CD14-positive monocyte (primary cell): ENCODE results near the gene CCR3. TPM values are rescaled to one million over a fixed set of nuclear protein-coding genes. Genes with fewer than 3 reads are reported as not detected.

Source experiments
- DNase-seq, 3 donors: peaks; one replicate each; pipeline ENCODE4 v3.0.0-alpha.2; 2011 to 2022
- H2AFZ ChIP-seq: 2 replicates; pipeline ENCODE4 v1.6.0; 2012; ENCODE audit warnings: mild to moderate bottlenecking, low read depth, low read length, inconsistent platforms; ENCODE audit not compliant: insufficient read depth, poor library complexity, severe bottlenecking
- H3K27ac ChIP-seq, 2 donors: 1 replicate in 1 of 2; 2 replicates in 1 of 2; pipeline ENCODE4 v1.5.1; 2012 to 2013; ENCODE audit warnings: low read length in 2 of 2, control low read depth in 1 of 2, inconsistent platforms in 1 of 2, low read depth in 1 of 2, mild to moderate bottlenecking in 1 of 2
- H3K27me3 ChIP-seq, 2 donors: one replicate each; pipeline versions ENCODE4 v1.6.0 to v1.6.1; 2011 to 2013; ENCODE audit warnings: low read length in 2 of 2; ENCODE audit not compliant: control insufficient read depth in 2 of 2, insufficient read depth in 2 of 2
- H3K36me3 ChIP-seq, 2 donors: replicated peaks in 1 of 2; 1 replicate in 1 of 2; 2 replicates in 1 of 2; pipeline versions ENCODE4 v1.5.1 to v1.6.1; 2012 to 2013; ENCODE audit warnings: low read length in 2 of 2, control low read depth in 1 of 2, inconsistent platforms in 1 of 2, mild to moderate bottlenecking in 1 of 2; ENCODE audit not compliant: insufficient read depth in 2 of 2, control insufficient read depth in 1 of 2
- H3K4me1 ChIP-seq, 2 donors: 1 replicate in 1 of 2; 2 replicates in 1 of 2; pipeline versions ENCODE4 v1.5.1 to v1.6.1; 2012 to 2013; ENCODE audit warnings: low read length in 2 of 2, control low read depth in 1 of 2, inconsistent platforms in 1 of 2, mild to moderate bottlenecking in 1 of 2, moderate library complexity in 1 of 2; ENCODE audit not compliant: insufficient read depth in 2 of 2, control insufficient read depth in 1 of 2
- H3K4me2 ChIP-seq: replicated peaks from 2 replicates; pipeline ENCODE3; 2012; ENCODE audit warnings: low read length, moderate library complexity, mild to moderate bottlenecking; ENCODE audit not compliant: poor library complexity, severe bottlenecking; ENCODE audit errors: extremely low read depth
- H3K4me3 ChIP-seq, 3 experiments: fragments of 200-600 bp in 1 of 3; sonication (generic) in 1 of 3; replicated peaks in 1 of 3; 1 replicate in 2 of 3; 2 replicates in 1 of 3; pipeline ENCODE4 v1.5.1; 2011 to 2013; ENCODE audit warnings: low read length in 3 of 3, mild to moderate bottlenecking in 3 of 3, control low read depth in 2 of 3, low read depth in 2 of 3, inconsistent platforms in 1 of 3, moderate library complexity in 1 of 3
- H3K79me2 ChIP-seq: 2 replicates; pipeline ENCODE4 v1.6.0; 2012; ENCODE audit warnings: mild to moderate bottlenecking, control low read depth, inconsistent platforms, low read length, moderate library complexity; ENCODE audit not compliant: insufficient read depth
- H3K9ac ChIP-seq: 2 replicates; pipeline ENCODE4 v1.6.0; 2017; ENCODE audit warnings: low read length, mild to moderate bottlenecking; ENCODE audit not compliant: insufficient read depth, poor library complexity, severe bottlenecking
- H3K9me3 ChIP-seq, 2 donors: replicated peaks in 1 of 2; 1 replicate in 1 of 2; 2 replicates in 1 of 2; pipeline versions ENCODE4 v1.5.1 to v1.6.1; 2012 to 2013; ENCODE audit warnings: low read length in 2 of 2, control low read depth in 1 of 2; ENCODE audit not compliant: control insufficient read depth in 1 of 2, insufficient read depth in 1 of 2
- H4K20me1 ChIP-seq: 2 replicates; pipeline ENCODE4 v1.6.0; 2012; ENCODE audit warnings: mild to moderate bottlenecking, low read length, control low read depth, moderate library complexity; ENCODE audit not compliant: insufficient read depth
- H3K27ac Mint-ChIP-seq, 7 donors: one replicate each; pipeline ENCODE4 v1.8.0; 2020; ENCODE audit warnings: mild to moderate bottlenecking in 7 of 7, mixed read lengths in 7 of 7, moderate library complexity in 6 of 7, inconsistent platforms in 2 of 7
- H3K27me3 Mint-ChIP-seq, 3 donors: one replicate each; pipeline ENCODE4 v1.8.0; 2021 to 2022; ENCODE audit warnings: low read depth in 3 of 3, mild to moderate bottlenecking in 3 of 3, mixed read lengths in 3 of 3, moderate library complexity in 3 of 3, inconsistent platforms in 1 of 3
- H3K36me3 Mint-ChIP-seq, 2 donors: one replicate each; pipeline ENCODE4 v1.8.0; 2020; ENCODE audit warnings: mixed read lengths in 2 of 2, inconsistent platforms in 1 of 2, mild to moderate bottlenecking in 1 of 2
- H3K4me1 Mint-ChIP-seq: one replicate; pipeline ENCODE4 v1.8.0; 2020; ENCODE audit warnings: mild to moderate bottlenecking, mixed read lengths
- H3K4me3 Mint-ChIP-seq, 2 donors: one replicate each; pipeline ENCODE4 v1.8.0; 2020; ENCODE audit warnings: mild to moderate bottlenecking in 2 of 2, mixed read lengths in 2 of 2, moderate library complexity in 1 of 2
- H3K9me3 Mint-ChIP-seq, 7 donors: one replicate each; pipeline ENCODE4 v1.8.0; 2020 to 2022; ENCODE audit warnings: mixed read lengths in 7 of 7, mild to moderate bottlenecking in 6 of 7, moderate library complexity in 6 of 7, inconsistent platforms in 2 of 7
- CTCF ChIP-seq: fragments of 200-600 bp; IDR thresholded peaks from one replicate; pipeline ENCODE4 v1.8.0; 2022; ENCODE audit warnings: antibody characterized with exemption, mild to moderate bottlenecking
- WGBS: methylation state at CpG from one replicate; pipeline ENCODE4 v1.1.5; 2013; ENCODE audit warnings: missing lambda C conversion rate; ENCODE audit not compliant: insufficient coverage; 5-methylcytosine and 5-hydroxymethylcytosine counted together
- intact Hi-C, 2 donors: fragments of 100-400 bp; cut with micrococcal nuclease; formaldehyde crosslinking; loops; one replicate each; pipeline versions ENCODE4 v1.15.0 to v1.15.1; 2023
- polyA plus RNA-seq, 3 donors: library from polyadenylated mRNA; depleted of rRNA in 1 of 3; unstranded in 2 of 3; stranded (reverse) in 1 of 3; fragments of 300-500 nt in 2 of 3; fragments of >200 nt in 1 of 3; fragmentation: Illumina TruSeq in 2 of 3; gene quantifications; 1 replicate in 2 of 3; 2 replicates in 1 of 3; pipeline ENCODE4 v1.2.3, GENCODE V29; 2012 to 2021

The CCR3 gene
- polyA plus RNA-seq, 3 donors, result 0.38 to 0.74 (median 0.44) TPM

GRCh38 chr3:46296826-46297225, 54.6 kb downstream of the CCR3 start:
- H3K27me3 Mint-ChIP-seq, result peaks cover 0 to 3% (median 3%) of the 10 kb centered on the region in 3 donors
- 100% methylated on average over 1 of the region's 1 CpG for WGBS
- H3K79me2 ChIP-seq, result no peaks in the 10 kb centered on the region
- no peak overlapping the region for H3K4me2 ChIP-seq
- H3K36me3 Mint-ChIP-seq, result peaks cover 3 to 4% of the 10 kb centered on the region in 2 donors
- H3K4me3 Mint-ChIP-seq, result no peak overlapping the region
- H3K27me3 ChIP-seq, result no peaks in the 10 kb centered on the region
- H3K9ac ChIP-seq, result no peak overlapping the region
- no peak for DNase-seq
- intact Hi-C loops, result no loop called here
- H3K4me1 ChIP-seq, result peaks cover 76 to 78% of the 10 kb centered on the region in 2 donors
- H3K27ac Mint-ChIP-seq, result peak overlapping the region in 2 of 7 donors; percentile 38 to 76
- peak overlapping the region in 1 of 2 donors; percentile 87 for H3K27ac ChIP-seq
- H3K9me3 Mint-ChIP-seq, result peaks cover 0 to 3% (median 0%) of the 10 kb centered on the region in 7 donors
- H3K36me3 ChIP-seq, result no peaks in the 10 kb centered on the region
- no peaks in the 10 kb centered on the region for H4K20me1 ChIP-seq
- H3K4me1 Mint-ChIP-seq, result peaks cover 82% of the 10 kb centered on the region
- TF ChIP-seq CTCF, result no peak
- H3K9me3 ChIP-seq, result no peaks in the 10 kb centered on the region
- peak overlapping the region in 1 of 3 experiments; percentile 6 for H3K4me3 ChIP-seq
- no peak overlapping the region for H2AFZ ChIP-seq

GRCh38 chr3:46297658-46298423, 55.6 kb downstream of the CCR3 start:
- Histone ChIP-seq H3K79me2 (no peaks in the 10 kb centered on the region), H3K27ac (peak overlapping the region; percentile 51 to 87), H3K4me2 (peak overlapping the region; percentile 7), H2AFZ (peak overlapping the region; percentile 61), H4K20me1 (no peaks in the 10 kb centered on the region), H3K9ac (no peak overlapping the region), H3K4me1 (peaks cover 86 to 89% of the 10 kb centered on the region in 2 donors), H3K36me3 (no peaks in the 10 kb centered on the region), H3K27me3 (no peaks in the 10 kb centered on the region), H3K4me3 (peak overlapping the region in 1 of 3 experiments; percentile 18), H3K9me3 (no peaks in the 10 kb centered on the region)
- WGBS, result 19% methylated on average over 3 of the region's 9 CpGs
- Mint-ChIP-seq H3K27me3 (peaks cover 0 to 3% (median 3%) of the 10 kb centered on the region in 3 donors), H3K9me3 (peaks cover 0 to 3% (median 0%) of the 10 kb centered on the region in 7 donors), H3K36me3 (peaks cover 3 to 4% of the 10 kb centered on the region in 2 donors), H3K4me1 (peaks cover 91% of the 10 kb centered on the region), H3K27ac (peak overlapping the region; percentile 62 to 92 (median 86)), H3K4me3 (peak overlapping the region in 1 of 2 donors; percentile 57)
- DNase-seq, result peak in 2 of 3 donors; percentile 57 to 59
- TF ChIP-seq CTCF, result no peak
- intact Hi-C loops, result no loop called here
